Measurements from ENCODE around the gene PPFIBP2.
A peak's percentile ranks its signal among the peaks of the same experiment; 100 is the strongest.

PPFIBP2 gene

DNA sequence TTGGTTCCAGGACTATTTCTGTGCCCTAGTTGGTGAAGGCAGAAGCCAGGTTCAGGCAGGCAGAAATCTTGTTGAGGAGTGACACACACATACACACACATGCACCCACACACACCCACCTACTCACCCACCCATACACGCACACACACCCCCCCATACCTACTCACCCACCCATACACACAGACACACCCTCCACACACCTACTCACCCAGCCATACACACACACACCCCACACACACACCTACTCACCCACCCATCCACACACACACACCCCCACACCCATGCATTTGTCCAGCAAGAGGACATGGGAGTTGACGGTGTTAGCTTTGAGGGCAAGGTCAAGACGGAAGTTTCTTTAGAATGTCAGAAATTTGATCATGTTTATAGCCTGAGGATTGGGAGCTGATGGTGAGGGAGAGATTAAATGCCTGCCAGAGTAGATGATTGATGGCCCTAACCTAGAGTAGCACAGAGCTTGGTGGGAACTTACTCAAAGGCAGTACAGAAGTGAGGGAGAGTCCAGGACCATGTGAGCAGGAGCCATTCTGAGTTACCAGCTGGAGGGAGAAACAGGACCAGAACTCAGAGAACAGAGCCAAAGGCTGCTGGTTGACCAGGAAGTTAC, 90.6 kb downstream of the PPFIBP2 start:
- DNase-seq (ENCODE audit: low read depth): peak; percentile 66
- H3K4me3 ChIP-seq (ENCODE audit: low read length): no peak overlapping the region
- TF ChIP-seq, protein P1, sequence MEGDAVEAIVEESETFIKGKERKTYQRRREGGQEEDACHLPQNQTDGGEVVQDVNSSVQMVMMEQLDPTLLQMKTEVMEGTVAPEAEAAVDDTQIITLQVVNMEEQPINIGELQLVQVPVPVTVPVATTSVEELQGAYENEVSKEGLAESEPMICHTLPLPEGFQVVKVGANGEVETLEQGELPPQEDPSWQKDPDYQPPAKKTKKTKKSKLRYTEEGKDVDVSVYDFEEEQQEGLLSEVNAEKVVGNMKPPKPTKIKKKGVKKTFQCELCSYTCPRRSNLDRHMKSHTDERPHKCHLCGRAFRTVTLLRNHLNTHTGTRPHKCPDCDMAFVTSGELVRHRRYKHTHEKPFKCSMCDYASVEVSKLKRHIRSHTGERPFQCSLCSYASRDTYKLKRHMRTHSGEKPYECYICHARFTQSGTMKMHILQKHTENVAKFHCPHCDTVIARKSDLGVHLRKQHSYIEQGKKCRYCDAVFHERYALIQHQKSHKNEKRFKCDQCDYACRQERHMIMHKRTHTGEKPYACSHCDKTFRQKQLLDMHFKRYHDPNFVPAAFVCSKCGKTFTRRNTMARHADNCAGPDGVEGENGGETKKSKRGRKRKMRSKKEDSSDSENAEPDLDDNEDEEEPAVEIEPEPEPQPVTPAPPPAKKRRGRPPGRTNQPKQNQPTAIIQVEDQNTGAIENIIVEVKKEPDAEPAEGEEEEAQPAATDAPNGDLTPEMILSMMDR (conservative IDR thresholded peaks at IDR 0.05; ENCODE audit: low read depth, low read length): no peak

DNA sequence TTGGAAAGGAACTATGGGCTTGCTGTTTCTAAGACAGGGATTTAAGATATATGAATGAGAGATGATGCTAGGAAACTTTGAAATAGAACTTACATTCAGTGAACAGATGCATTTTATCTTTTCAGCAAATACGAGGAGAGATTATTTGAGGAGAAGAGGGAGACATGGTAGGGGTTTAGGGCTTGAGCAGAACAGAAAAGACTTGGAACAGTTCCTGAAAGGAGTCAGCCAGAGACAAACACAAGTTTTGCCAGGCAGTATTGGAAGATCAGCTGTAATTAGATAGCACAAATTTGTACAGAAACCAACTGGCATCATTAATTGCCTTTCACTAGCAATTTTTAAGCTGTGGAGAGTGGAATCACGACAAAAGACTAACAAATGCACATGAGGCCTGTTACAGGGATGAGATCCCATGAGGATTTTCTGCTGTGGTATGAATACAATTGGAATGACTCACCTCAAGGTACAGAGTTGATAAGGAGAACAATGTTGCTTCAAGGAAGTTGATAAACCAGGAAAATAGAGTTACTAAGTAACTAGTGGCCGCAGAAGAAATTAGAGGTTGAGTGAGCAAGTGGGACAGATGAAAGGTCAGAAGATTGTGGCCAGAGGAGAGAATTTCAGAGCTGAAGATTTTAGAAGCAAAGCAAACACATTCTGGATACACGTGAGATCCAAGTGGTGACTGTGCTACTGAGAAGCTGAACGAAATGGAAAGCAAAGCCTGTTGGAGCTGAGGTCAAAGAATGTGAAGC, 91.6 kb downstream of the PPFIBP2 start:
- H3K4me3 ChIP-seq (ENCODE audit: low read length): peak overlapping the region; percentile 15
- TF ChIP-seq, protein P1 (conservative IDR thresholded peaks at IDR 0.05; ENCODE audit: low read depth, low read length): no peak
- peak; percentile 97 for DNase-seq (ENCODE audit: low read depth)

DNA sequence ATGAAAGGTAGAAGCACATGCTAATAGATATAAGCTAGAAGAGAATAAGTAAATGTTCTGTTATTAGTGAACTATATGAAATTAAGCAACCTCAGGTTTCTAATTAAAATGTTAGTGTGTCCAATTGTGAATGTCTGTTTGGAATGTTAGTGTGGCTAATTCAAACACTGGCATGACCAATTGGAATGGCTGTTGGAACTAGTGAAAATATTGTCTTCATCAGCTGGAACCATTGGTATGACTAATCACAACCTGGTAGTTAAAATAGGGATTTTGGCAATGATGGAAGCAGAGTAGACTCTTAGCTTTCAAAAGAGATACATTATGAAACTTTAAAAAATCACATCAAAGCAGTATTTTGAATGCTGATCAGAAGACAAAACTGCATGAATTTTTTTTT, 92.7 kb downstream of the PPFIBP2 start:
- TF ChIP-seq, protein P1 (conservative IDR thresholded peaks at IDR 0.05; ENCODE audit: low read depth, low read length): no peak
- peak overlapping the region; percentile 15 for H3K4me3 ChIP-seq (ENCODE audit: low read length)
- DNase-seq (ENCODE audit: low read depth): no peak

DNA sequence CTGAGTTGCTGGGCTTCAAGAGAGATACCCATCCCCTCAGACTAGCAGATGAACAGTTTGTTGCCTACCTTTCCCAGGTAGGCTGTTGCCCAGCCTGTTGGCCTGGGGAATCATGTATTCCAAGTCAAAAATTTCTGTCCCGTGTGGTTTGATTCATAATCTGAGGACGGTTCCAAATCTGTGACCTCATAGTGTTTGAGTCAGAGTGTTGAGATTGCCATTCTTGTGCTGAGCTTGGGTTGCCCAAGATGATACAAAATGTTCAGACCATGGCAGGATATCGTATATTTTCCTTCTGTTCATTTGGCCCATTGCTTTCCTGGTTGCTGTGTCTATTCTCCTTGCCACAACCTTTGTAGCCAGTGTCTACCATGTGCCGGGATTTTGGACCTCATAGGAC, 95.2 kb downstream of the PPFIBP2 start:
- H3K4me3 ChIP-seq (ENCODE audit: low read length): no peak overlapping the region
- TF ChIP-seq, protein P1 (conservative IDR thresholded peaks at IDR 0.05; ENCODE audit: low read depth, low read length): no peak
- DNase-seq (ENCODE audit: low read depth): no peak

DNA sequence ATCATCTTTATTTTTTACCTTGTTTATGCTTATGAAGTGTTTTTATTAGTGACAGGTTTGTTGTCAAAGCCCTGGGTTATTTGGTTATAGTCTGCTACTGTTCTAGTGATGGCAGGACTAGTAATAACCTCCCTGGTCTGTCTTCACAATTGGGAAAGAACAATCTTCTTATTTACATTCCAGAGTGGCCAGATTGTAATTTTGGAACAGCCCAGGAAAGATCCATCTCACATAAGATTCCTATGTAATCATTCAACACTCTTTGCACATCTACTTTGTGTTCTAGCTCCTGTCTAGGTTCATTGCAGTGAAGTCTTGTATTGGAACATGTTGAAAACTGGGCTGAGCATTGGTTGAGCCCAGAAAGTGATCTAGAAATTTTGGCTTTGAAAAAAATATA, 95.7 kb downstream of the PPFIBP2 start:
- DNase-seq (ENCODE audit: low read depth): no peak
- no peak overlapping the region for H3K4me3 ChIP-seq (ENCODE audit: low read length)
- TF ChIP-seq, protein P1 (conservative IDR thresholded peaks at IDR 0.05; ENCODE audit: low read depth, low read length): no peak

DNA sequence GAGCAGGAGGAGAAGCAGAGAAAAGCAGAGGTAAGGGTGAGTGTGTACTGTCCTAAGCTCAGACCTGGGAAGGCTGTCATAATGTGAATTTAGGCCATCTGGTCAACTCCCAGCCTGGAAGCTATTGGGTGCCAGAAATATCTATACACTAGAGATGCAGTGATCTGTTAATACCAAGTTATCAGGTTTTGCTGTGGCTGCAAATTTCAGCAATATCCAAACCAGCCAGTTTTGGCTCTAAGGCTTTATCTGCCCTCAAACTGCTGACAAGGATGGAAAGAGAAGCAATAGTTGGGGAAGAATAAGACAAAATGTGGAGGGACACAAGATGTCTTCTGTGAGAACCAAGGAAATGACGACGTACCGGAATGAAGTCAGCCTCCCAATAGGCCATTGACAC, 96.6 kb downstream of the PPFIBP2 start:
- no peak for DNase-seq (ENCODE audit: low read depth)
- TF ChIP-seq, protein P1 (conservative IDR thresholded peaks at IDR 0.05; ENCODE audit: low read depth, low read length): no peak

DNA sequence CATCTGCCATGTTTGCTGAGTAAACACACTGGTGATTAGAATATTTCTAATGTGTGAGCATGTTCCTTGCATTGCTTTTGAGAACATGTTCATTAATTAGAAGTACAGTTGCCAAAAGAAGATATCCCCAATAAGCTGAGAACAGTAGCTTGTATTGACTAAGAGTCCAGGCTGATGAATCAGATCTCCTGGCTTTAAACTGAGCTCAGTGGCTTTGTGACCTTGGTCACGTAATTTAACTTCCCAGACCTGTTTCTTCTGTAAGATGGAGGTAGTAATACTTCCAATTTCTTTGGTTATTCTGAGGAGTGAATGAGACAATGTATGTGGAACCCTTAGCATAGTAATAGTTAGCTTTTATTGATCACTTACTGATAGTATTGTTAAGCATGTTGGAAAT, 97.6 kb downstream of the PPFIBP2 start:
- TF ChIP-seq, protein P1 (conservative IDR thresholded peaks at IDR 0.05; ENCODE audit: low read depth, low read length): no peak
- peak; percentile 48 for DNase-seq (ENCODE audit: low read depth)
- no peak overlapping the region for H3K4me3 ChIP-seq (ENCODE audit: low read length)

More for the DNA sequence above, 96.6 kb downstream of the PPFIBP2 start:
- H3K4me3 ChIP-seq (ENCODE audit: low read length): no peak overlapping the region
